Measurements from ENCODE around the gene EXOC2.

Gene EXOC2

GRCh38 chr6:445571-446417, 247.1 kb downstream of the EXOC2 start:
- no peak for DNase-seq (ENCODE audit: low read depth)

DNA sequence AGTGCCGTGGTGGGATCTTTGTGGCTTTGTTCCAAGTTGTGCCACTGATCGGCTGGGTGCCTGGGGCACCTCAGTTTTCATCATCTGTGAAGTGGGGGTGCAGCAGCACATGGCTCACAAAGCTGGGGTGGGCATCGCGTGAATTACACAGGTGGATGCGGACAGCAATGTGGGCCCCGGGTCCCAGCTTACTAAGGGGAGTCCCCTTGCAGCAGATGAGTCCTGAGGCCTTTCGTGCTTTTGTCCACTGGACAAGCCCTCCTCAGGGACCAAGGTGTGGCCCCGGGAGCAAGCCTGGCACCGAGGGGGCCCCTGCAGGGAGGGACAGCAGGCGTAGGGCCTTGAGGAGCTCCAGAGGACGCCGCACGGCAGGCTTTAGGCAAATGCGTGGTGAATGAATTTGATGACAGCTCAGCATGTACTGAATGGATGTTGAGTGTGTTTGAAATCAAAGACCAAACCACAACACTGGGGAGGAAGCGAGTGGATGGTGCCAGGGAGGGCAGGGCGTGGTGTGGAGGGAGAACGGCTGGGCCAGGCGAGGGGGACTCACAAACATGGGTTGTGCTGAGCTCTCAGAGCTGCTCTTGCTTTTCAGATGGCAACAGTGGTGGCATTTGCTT, 248.2 kb downstream of the EXOC2 start:
- DNase-seq (ENCODE audit: low read depth) = no peak

DNA sequence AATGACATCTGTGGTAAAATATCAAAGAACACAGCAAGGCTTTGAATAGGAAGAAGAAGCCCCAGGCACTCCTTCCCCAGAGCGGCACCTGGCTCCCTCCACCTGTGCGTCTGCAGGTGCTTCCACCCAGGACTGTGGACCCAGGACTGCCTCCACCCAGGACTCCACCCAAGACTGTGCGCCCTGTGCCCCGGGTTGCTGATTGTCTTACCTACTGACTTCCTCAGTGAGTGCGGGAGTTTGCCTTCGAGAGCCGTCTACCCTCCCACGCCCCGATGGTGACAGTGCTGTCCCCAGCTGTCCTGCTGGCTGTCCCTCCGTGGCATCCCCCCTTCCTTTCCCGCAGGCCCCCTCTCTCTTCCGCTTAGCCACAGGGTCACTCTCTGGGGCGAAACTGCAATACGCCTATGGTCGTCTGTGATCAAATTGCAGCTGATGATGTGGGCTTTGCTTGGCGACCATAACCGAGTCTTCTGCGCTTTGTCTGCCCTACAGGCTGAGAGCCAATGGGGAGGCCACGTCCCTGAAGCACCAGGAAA, 249.2 kb downstream of the EXOC2 start:
- DNase-seq (ENCODE audit: low read depth) = no peak

DNA sequence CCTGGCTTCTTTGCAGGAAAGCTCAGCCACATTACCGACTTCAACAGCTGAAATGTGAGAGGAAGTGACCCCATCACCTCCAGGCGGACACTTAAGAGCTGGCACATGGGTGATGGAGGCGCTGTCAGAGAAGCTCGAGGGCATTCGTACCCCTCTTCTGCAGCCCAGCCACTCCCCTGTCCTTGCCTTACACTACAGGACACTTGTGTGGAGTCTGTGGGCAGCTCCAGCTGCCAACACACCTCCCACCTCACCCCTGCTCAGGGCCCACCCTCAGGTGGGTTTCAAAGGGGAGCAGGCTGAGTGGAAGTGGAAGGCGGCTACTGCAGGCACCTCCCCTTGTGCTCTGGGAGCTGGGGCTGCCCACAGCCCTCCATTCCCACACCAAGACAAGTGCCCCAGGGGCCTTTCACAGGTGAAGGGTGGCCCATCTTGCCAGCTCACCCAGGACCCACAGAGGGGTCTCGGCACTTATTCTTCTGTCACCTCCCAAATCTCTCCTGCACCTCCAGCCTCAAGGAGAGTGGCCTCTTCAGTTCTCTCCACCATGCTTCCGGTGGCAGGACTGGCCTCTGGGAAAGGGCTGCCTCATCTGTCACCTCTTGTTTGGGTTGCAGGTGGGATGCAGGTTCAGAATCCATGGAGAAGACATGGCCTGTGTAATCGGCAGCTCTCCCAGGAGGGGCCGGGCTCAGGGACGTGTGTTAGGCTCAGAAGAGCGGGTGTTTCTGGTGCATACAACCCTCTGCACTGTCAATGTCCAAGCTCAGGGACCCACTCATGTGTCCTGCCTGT, 251.6 kb downstream of the EXOC2 start:
- no peak for DNase-seq (ENCODE audit: low read depth)

DNA sequence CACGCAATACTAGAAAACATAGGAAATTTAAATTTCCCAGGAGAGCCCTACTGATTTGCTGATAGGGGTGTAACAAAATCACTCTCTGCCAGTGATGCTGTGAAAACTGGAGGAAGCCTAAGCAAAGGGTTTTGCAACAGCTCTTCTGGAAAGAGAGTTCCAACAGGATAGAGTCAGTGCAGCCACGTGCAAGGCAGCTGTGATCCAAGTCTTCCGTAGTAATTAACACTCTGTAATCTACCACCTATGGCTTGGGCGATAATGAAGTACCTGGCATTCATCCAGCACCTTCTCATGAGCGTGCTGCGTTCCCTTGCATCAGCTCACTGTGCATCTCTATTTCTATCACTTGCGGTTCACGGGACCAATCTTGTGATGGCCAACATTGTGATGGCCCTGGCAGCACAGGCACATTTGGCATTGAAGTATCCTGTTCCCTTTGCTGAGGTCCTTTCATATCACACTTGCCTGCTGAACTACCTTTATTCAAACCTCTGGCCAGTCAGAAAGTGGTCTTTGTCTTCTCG, 253.2 kb downstream of the EXOC2 start:
- DNase-seq (ENCODE audit: low read depth) = no peak

- DNase-seq (ENCODE audit: low read depth) = no peak
Observed at GRCh38 chr6:438634-439170, 254.2 kb downstream of the EXOC2 start.

GRCh38 chr6:437037-437392, 255.9 kb downstream of the EXOC2 start:
- DNase-seq (ENCODE audit: low read depth) = no peak

DNA sequence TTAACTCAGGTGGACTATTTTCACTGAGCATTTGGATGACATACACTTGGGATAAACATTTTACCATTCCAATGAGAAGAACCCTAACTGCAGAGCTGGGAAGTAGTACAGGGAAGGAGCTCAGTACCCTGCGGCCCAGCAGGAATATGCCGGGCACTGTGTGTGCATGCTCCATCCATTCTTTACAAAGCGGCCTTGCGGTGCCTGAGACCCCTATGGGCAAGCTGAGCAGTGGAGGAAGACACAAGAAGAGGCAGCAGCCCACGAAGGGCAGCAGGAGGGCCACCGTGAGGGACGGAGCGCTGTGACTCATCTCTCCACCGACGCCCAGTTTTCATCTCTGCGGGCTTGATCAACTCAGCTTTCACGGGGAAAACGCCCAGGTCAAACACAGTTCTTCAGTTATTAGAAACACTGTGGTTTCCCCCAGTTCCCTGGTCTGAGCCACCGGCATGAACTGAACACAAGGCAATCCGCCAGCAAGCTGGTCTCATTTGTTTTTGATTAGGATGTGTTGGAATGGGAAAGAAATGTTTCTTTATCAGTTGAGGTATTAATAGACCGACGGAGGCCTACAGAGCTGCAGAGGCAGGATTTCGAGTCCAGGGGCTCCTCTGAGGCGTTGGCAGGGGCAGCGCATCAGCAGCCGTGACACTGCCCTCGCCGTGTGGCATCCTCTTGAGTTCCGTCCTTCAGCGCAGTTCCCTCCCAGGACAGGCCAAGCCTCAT, 256.5 kb downstream of the EXOC2 start:
- no peak for DNase-seq (ENCODE audit: low read depth)

- no peak for DNase-seq (ENCODE audit: low read depth)
Observed at GRCh38 chr6:435441-436307, 257.3 kb downstream of the EXOC2 start.
